Stomach (tissue), 4 donors: ENCODE measurements around the gene POLR3GL.
A peak's percentile ranks its signal among the peaks of the same experiment; 100 is the strongest.

Experiments
- CTCF ChIP-seq, 7 experiments: fragments of 450-650 bp in 4 of 7; fragments of 200-600 bp in 3 of 7; sonication (generic) in 3 of 7; IDR thresholded peaks; one replicate each; pipeline ENCODE4 v1.5.1; 2016 to 2019; ENCODE audit warnings: antibody characterized with exemption in 7 of 7, control low read depth in 2 of 7, mild to moderate bottlenecking in 1 of 7
- EP300 ChIP-seq: sonication (generic); formaldehyde crosslinking; IDR thresholded peaks from one replicate; pipeline ENCODE4 v1.6.1; 2017; ENCODE audit warnings: antibody characterized with exemption
- POLR2A ChIP-seq, 4 donors: fragments of 450-650 bp; IDR thresholded peaks; one replicate each; pipeline ENCODE4 v1.6.1; 2016; ENCODE audit warnings: antibody characterized with exemption in 4 of 4, control low read depth in 2 of 4, mild to moderate bottlenecking in 1 of 4, moderate library complexity in 1 of 4
- POLR2AphosphoS5 ChIP-seq, 3 donors: sonication (generic); formaldehyde crosslinking; IDR thresholded peaks; one replicate each; pipeline ENCODE4 v1.6.1; 2016; ENCODE audit warnings: antibody characterized with exemption in 3 of 3

GRCh38 chr1:145987926-145988325, 23.4 kb downstream of the POLR3GL start:
- TF ChIP-seq EP300 (no peak), CTCF (IDR thresholded peaks at IDR 0.05) (no peak), POLR2AphosphoS5 (IDR thresholded peaks at IDR 0.05) (peak in 2 of 3 donors; percentile 13 to 43), POLR2A (IDR thresholded peaks at IDR 0.05) (no peak)
